HG03457 (cell line): ENCODE results near the gene PTPRN2.

Experiments
- ATAC-seq: cut with Tn5 transposase; IDR thresholded peaks from one replicate; pipeline ENCODE4 v1.9.1; 2021; ENCODE audit warnings: moderate number of reproducible peaks; ENCODE audit not compliant: unreplicated experiment

PTPRN2 gene

DNA sequence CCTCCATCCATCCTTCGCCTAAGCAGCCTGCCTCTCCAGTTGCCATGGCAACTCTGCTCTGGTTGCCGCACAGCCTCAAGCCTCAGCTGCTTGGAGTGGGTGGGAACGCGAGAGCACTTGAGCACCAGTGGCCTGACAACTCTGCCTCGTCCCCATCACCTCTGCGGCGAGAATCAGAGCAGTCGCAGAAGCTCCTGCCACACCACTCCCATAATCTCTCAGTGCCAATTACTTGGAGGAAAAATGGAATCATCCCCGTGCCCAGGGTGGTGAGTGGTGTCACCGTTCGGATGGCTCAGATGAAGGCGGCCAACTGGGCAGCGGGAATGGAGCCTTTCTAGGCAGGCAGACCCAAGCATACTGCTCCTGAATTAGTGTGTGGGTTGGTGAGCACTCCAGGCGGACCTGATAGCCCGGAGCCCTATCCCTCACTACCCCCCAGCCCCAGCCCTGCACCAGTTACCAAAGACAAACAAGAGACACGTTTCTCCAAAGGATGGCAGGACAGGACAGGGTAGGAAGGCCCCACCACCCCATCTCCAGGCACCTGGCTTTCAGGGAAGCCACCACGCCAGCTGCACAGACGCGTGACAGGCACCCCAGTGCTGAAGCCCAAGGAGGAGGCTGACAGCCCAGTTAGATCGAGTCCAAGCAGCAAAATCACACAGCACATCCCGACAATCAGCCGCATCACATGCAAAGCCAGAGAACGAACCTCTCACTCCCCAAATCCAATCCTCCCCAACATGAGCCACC lies 335.4 kb downstream of the PTPRN2 start:
- no peak for ATAC-seq

DNA sequence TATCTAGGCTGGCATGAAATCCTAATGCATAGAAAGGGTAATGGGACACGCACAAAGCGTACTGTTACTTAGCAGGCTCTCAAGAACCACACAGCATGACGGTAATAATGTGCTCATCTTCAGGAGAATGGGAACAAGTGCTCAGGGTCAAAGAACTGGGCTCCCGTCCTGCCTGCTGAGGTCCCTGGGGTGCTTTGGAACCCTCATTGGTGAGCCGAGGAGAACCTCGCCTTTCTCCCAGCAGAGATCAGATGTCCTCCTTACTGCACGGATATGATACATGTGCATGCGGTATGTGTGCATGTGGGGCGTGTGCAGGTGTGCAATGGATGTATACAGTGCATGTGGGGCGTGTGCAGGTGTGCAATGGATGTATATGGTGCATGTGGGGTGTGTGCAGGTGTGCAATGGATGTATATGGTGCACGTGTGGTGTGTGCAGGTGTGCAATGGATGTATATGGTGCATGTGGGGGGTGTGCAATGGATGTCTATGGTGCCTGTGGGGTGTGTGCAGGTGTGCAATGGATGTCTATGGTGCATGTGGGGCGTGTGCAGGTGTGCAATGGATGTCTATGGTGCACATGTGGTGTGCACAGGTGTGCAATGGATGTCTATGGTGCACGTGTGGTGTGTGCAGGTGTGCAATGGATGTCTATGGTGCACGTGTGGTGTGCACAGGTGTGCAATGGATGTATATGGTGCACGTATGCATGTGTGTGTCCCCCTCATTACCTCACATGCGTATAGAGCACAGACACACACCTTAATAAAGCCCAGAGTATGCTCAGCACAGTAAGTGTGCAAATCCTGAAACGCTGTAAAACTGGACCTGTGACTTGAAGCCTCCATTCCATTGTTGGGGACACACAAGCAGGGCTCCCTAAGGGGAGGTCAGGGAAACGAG lies 336.3 kb downstream of the PTPRN2 start:
- ATAC-seq: no peak

DNA sequence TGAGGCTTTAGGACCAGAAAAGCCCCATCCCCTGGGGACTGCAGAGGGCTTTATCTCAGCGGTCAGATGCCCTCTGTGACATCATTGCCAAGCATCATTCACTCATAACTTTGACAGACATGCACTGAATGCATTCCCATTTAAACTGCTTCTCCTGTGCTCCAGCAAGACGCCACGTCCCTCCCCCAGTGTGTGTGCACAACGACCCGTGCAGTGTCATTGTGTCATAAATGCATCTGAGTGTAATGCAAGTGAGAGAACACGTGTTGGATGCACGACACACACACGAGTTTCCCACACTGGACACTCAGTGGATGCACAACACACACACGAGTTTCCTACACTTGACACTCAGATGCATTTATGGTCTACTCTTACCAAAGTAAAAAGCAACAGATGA lies 337.9 kb downstream of the PTPRN2 start:
- ATAC-seq: no peak

DNA sequence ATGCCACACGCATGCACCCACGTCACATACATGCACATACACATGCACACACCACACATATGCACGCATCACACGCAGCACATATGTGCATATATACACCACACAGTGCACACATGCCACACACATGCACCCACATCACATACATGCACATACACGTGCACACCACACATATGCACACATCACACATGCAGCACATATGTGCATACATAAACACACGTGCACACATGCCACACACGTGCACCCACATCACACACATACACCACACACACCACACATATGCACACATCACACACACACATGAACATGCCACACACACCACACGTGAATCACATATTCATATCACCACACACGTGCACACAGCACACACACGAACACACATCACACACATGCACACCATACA lies 338.8 kb downstream of the PTPRN2 start:
- no peak for ATAC-seq

DNA sequence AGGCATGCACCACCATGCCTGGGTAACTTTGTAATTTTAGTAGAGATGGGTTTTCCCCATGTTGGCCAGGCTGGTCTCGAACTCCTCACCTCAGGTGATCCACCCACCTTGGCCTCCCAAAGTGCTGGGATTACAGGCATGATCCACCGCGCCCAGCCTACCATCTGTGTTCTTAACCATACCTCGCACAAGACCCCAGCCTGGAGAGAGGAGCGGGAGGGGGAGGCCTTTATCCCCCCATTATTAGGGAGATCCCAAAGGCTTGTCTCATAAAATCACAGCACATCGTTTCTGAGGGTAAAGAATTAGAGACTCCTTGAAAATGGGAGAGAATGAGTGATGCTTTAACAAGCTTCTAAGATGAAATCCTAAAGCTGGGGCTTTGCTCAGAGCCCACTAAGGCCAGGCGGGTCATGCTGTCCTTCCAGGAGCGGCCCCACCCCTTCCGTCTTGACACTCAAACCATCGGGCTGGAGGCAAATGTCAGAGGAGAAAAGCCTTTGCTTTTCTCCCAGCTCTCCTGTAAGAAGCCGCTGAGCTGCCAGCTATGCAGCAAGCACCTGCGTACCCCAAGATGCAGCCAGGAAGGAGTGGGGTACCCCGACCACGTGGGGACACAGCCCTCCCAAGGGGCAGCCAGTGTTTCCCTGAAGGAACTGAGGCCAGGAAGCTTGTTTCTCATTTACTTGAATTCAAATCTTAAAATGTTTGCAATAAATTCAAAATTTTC lies 339.7 kb downstream of the PTPRN2 start:
- no peak for ATAC-seq

DNA sequence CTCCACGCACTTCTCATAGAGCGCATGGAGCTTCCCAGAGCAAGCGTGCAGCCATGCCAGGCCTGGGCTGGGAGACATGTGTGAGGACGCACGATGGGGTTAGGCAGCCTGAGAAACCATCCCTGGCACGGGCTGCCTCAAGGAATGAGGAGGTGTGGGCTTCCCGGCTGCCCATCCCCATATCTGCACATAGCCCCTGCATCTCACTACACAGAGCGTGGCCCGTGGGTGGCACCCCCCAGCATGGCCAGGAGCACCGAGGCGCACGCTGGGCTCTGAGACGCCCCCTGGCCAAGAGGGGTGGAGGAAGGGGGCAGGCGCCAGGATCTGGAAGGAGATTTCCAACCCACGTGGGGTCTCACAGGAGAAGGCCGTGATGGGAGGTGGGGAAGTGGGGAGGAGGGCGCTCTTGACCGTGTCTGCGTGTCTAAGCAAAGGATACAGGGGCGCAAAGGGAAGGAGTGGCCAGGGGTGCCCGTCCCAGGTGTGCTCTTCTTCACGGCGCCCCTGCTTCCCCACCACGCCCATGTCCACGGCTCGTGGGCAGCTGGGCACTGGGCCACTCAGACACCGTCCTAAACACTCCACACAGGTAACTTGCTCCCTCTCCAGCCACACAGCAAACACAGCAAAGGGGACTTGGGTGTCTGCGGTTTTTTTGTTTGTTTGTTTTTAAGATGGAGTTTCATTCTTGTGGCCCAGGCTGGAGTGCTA lies 340.5 kb downstream of the PTPRN2 start:
- ATAC-seq: no peak

DNA sequence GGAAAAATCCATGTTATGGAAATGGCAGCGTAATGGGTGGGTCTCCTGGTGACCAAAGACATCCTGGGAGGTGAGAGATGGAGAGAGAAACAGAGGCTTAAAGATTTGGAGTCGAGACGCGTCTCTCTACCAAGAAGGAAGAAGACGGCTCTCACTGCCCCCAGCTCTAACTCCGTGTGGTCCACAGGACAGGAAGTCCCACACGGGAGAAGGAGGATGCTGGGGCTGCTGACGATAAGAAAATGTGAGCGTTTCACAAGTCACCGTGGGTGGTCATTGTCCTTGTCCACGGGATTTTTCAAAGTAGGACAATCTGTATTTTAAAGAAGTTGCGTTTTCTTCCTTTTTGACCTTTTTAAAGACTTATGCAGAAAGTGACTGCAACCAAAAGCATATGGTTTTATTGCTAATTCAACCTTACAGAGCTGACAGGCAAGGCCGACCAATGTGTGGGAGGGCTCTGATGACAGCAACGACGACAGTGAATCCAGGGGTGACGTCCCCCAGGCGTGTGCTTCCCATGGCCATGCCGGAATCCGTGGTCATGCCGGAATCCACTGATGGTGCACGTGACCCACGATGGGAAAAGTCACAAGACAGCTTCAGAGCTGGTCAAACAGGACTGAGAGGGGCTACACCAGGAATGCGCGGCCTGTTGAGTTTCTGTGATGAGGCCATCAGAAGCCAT lies 341.2 kb downstream of the PTPRN2 start:
- no peak for ATAC-seq

DNA sequence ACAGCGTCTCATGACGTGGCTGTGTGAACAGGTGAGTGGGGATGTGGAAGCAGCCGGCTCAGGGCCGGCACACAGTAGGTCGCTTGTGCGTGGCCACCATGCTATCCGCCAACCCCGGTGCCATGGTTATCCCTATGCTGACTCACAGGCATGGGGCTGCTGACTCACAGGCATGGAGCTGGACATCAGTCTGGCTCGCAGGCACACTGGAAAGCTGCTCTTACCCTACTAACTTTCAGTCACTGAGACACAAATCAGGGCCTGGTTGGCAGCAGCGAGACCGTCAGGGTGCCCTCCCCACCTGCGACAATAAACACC lies 341.9 kb downstream of the PTPRN2 start:
- no peak for ATAC-seq

DNA sequence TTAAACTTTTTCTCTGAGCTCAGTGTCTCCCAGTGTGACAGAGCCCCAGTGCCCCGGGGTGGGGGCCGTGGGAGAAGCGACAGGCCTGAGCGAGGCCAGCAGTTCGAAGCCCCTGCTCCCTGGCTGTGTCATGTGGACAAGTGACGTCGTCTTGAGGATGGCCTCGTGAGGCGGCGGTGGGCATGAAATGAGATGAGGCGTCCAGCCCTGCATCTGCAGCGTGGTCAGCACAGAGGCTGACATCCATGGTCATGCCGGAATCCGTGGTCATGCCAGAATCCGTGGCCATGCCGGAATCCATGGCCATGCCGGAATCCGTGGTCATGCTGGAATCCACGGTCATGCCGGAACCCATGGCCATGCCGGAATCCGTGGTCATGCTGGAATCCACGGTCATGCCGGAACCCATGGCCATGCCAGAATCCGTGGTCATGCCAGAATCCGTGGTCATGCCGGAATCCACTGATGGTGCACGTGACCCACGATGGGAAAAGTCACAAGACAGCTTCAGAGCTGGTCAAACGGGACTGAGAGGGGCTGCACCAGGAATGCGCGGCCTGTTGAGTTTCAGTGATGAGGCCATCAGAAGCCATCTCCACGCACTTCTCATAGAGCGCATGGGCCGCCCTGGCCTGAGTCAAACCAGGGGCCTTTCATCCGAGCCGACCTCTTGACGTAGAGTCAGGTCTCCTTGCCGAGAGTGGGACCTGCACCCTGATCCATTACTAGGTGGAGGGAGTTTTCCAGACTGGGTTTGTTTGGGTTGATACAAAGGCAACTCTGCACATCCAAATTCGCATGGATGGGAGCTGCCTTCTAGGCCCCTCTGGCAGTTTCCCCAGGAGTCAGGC lies 342.5 kb downstream of the PTPRN2 start:
- no peak for ATAC-seq

DNA sequence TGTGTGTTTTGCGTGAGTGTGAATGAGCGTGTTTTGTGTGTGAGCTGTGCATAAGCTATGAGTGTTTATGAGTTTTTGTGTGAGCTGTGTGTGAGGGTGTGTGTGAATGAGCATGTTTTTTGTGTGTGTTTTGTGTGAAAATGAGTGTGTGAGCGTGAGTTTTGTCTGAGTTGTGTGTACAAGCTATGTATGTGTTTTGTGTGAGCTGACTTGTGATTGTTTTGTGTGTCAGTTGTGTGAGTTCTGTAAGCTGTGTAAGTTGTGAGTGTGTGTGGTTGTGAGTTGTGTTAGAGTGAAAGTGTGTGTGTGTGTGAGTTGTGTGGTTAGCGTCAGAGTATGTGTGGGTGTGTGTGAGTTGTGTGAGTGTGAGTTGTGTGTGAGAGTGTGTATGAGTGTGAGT lies 343.2 kb downstream of the PTPRN2 start:
- no peak for ATAC-seq

DNA sequence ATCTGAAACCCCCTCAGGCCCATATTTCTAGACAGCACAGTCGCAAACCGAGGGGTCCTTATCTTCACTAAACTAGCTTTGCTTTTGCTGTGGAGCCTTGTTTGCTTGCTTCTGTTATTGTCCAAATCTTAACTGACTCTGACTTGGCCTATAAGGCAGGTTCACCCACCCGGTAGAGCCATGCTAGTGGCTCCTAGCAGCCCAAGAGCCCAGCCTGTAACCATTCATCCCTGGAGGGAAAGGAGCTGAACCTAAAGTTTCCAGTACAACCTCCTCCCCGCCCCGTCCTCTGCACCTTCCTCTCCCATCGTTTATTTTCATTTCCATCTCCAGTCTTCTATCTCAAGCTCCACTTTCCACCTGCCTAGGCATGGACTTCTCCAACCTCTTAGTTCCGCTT lies 345.7 kb downstream of the PTPRN2 start:
- ATAC-seq: no peak

DNA sequence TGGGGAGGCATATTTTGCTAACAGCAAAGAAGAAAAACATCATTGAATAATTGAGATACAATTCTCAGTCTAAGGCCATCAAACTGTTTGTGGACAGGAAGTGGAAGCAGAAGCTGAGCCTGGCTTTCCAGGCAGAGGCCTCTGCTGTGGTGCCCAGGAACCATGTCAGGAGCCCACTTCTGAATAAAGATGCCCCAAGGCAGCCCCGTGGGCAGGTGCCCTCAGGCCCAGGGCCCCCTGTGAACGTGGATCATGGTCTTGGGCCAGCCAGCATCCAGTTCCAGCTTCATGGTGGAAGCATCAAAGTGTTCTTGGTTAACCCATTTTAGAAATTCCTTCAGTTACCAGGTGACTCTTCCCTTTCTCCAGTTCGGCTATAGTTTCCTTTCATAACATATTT lies 346.8 kb downstream of the PTPRN2 start:
- ATAC-seq: no peak

DNA sequence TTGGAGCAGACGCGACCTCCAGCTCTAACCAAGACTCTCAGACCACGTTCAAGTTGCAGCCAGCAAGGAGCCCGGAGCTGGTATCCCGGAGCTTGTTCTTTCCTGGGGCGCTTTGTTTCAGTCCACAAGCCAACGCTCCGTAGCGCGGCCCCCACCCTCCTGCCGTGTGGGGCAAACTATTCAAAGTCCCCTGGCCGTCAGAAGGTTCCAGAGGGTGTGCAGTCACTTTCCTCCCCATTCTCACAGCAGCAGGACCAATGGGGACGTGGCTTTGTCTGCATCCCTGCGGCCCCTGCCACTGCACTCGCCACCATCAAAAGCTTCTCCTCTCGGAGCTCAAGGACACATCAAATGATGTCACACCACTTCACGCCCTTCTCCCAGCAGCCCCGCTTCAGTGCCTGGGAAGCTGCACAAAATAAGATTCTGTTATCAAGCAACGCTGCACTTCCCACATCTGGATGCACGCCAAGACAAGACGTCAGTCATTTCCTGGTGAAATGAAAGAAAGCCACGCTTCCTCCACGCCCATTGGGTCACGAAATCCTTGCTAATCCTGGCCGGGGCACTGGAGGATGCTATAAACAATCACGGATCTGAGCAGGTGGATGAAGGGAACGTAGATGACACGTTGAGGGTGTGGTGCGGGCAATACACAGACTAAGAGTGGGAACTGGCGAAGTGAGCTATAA lies 348.2 kb downstream of the PTPRN2 start:
- no peak for ATAC-seq

DNA sequence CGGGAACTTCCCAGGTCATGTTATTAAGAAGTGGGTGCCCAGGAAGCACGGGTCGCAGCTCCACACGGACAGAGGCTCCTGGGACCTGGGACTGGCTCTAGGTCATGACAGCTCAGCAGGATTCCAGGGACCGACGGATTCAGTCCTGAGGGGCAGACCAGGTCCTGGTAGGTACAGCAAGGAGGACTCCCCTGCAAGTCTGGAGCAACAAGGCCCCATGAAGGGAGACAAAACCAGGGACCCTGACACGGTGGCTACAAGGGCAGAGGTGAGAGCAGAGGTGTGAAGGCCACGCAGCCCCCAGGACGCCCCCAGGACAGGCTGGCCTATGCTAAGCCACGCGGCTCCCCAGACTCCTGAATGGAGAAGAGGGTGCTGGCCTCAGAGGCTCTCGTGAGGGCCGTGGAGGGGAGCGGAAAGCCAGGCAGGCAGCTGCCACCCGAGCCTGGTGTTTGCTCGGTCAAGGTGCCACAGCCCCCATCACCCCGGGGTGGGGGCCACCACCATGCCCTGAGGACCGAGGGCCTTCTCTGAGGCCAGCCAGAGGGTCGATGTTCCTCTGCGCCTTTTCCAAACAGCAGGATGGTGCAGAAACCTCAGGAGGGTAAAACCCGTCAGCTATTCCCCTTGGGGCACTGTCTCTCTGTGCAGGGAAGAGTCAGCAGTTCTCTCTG lies 348.9 kb downstream of the PTPRN2 start:
- no peak for ATAC-seq

DNA sequence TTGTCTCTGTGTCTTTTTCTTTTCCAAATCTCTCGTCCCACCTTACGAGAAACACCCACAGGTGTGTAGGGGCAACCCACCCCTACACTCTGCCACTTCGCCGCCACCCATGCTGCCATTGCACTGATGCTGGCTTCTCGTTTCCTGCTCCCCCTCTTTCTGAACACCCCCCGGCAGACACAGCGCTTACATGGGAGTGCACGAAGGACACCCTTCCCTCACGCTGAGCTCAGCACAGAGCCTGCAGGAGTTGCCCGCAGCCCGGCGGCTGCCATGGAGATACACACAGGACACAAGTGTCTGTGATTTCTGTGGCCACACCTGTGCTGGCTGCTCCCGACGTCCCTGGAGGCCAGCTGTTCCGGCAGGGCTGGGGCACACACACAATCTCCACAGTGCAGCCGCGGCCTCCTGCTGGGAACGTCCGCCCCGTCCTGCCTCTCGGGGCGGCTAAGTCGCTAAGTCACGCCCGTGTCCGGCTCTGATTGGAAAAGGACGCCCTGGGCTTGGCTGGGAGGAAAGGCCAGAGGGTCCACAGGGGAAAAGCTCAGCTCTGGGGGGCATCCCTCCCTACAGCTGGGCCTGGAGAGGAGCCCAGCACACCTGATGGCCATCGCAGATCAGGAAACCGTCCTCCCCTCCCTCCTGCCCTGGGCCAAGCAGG lies 349.8 kb downstream of the PTPRN2 start:
- no peak for ATAC-seq

DNA sequence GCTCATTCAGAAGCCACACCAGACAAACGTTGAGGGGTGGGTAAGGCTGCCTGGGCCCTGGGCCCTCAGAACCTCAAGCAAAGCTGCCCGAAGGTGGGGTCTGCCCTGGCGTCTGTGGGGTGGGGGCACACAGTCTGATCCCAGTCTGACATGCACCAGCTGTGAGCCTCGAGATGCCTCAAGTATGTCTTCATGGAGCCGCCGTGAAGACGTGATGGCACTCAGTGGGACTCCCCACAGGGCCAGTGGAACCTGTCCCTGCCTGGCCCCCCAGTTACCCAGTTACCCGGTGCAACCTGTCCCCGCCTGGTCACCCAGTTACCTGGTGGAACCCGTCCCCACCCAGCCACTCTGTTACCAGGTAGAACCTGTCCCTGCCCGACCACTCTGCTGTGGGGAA lies 351.2 kb downstream of the PTPRN2 start:
- ATAC-seq: no peak

DNA sequence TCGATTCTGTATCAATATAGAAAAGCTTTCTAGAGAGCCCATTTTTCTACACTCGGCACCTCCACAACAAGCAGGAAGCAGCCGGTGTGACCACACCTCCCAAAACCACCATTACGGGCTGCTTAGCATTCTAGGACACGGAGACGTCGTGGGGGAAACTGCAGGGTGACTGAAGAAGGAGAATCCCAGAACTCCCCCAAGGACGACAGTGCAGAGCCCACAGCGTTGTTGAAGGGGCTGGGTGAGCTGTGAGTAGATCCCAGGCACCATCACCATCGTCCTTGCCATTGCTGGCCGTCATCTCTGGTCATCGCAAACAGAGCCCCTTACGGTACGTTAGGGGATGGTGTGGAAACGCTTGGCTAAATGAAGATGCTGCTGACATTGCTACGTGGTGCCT lies 351.8 kb downstream of the PTPRN2 start:
- ATAC-seq: no peak

DNA sequence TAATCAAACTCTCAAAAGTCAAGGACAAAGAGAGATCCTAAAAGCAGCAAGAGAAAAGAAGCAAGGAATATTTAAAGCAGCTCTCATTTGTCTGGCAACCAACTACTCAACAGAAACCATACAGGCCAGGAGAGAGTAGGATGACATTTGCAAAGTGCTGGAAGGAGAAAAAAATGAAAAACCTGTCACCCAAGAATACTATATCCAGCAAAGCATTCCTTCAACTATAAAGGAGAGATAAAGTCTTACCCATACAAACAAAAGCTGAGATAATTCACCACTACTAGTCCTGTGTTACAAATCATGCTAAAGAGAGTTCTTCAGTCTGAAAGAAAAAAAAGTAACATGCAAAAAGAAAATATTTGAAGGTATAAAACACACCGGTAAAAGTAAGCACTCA lies 357.7 kb downstream of the PTPRN2 start:
- no peak for ATAC-seq
